K562 (cell line): ENCODE data around the gene OR13G1.

Experiments
- CBX5 ChIP-seq: IDR thresholded peaks from 2 replicates; pipeline ENCODE4 v1.6.1; 2014; ENCODE audit warnings: low read depth, borderline replicate concordance
- CTCF ChIP-seq, 3 experiments: IDR thresholded peaks in 2 of 3; conservative IDR thresholded peaks in 1 of 3; 2 replicates each; pipeline ENCODE4 v1.5.1; 2011 to 2012; ENCODE audit warnings: low read length in 3 of 3, mild to moderate bottlenecking in 3 of 3, control low read depth in 2 of 3, improper control_type of control experiment in 1 of 3, inconsistent platforms in 1 of 3, low read depth in 1 of 3, mixed read lengths in 1 of 3, moderate library complexity in 1 of 3; ENCODE audit not compliant: insufficient read depth in 2 of 3
- NR4A1 ChIP-seq, 2 experiments: fragments of 250-450 bp in 1 of 2; fragments of 450-650 bp in 1 of 2; sonication (Bioruptor Pico) in 1 of 2; IDR thresholded peaks; 2 replicates each; pipeline versions ENCODE4 v1.4.0 to v1.6.1; 2016 to 2020; ENCODE audit warnings: mild to moderate bottlenecking in 2 of 2, missing compliant biosample characterization in 1 of 2, missing genetic modification characterization in 1 of 2, moderate library complexity in 1 of 2
- NRF1 ChIP-seq, 2 experiments: fragments of 450-650 bp; IDR thresholded peaks in 1 of 2; conservative IDR thresholded peaks in 1 of 2; 2 replicates each; pipeline ENCODE4 v1.6.1; 2014; ENCODE audit warnings: mild to moderate bottlenecking in 2 of 2

GRCh38 chr1:247721222-247721621, 41.7 kb upstream of the OR13G1 start:
- TF ChIP-seq NRF1 (conservative IDR thresholded peaks at IDR 0.05 in 1 of 2, IDR thresholded peaks at IDR 0.05 in 1 of 2) (no peak), CTCF (IDR thresholded peaks at IDR 0.05 in 2 of 3, conservative IDR thresholded peaks at IDR 0.05 in 1 of 3; ENCODE audit: insufficient read depth in 2 of 3, low read depth in 1 of 3, low read length in 3 of 3) (no peak), NR4A1 (CRISPR knock-in tag; IDR thresholded peaks at IDR 0.05) (no peak), NR4A1 (tag; IDR thresholded peaks at IDR 0.05) (no peak), CBX5 (no peak)
